DOHH2 (cell line): ENCODE measurements around the gene C2orf78.

Source experiments
- EZH2phosphoT487 ChIP-seq: fragments of 200-600 bp; sonication (generic); IDR thresholded peaks from 2 replicates; pipeline ENCODE4 v1.6.1; 2017; ENCODE audit warnings: borderline replicate concordance, mild to moderate bottlenecking, antibody characterized with exemption, low read length, moderate library complexity, mixed read lengths
- TF ChIP-seq, protein P1 (sequence below): fragments of 200-600 bp; sonication (generic); IDR thresholded peaks from one replicate; pipeline ENCODE4 v1.5.1; 2014; ENCODE audit warnings: antibody characterized with exemption, mild to moderate bottlenecking, low read depth, low read length; ENCODE audit not compliant: poor library complexity, severe bottlenecking

DNA sequence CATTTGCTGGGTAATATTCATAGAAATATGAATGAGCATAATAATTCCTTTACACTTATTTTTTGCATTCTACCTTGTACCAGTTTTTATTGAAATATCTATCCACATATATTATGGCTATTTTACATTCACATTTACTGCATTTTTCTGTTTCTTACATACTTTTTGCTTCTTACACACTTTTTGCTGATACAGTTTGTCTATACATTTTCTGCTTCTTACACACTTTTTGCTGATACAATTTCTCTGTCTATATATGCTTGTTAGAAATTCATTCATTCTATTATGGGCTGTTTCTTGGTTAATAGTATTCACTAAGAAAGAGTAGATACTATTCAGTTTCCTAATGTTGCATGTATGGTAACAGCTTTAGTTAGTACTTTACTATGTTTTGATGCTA lies 27.9 kb downstream of the C2orf78 start:
- no peak for TF ChIP-seq EZH2phosphoT487
- TF ChIP-seq, protein P1, sequence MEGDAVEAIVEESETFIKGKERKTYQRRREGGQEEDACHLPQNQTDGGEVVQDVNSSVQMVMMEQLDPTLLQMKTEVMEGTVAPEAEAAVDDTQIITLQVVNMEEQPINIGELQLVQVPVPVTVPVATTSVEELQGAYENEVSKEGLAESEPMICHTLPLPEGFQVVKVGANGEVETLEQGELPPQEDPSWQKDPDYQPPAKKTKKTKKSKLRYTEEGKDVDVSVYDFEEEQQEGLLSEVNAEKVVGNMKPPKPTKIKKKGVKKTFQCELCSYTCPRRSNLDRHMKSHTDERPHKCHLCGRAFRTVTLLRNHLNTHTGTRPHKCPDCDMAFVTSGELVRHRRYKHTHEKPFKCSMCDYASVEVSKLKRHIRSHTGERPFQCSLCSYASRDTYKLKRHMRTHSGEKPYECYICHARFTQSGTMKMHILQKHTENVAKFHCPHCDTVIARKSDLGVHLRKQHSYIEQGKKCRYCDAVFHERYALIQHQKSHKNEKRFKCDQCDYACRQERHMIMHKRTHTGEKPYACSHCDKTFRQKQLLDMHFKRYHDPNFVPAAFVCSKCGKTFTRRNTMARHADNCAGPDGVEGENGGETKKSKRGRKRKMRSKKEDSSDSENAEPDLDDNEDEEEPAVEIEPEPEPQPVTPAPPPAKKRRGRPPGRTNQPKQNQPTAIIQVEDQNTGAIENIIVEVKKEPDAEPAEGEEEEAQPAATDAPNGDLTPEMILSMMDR, result no peak
